SK-N-SH treated with all-trans-retinoic acid at 6 μM for 48 hours (cell line): ENCODE data around the gene CPPED1.

Experiments
- ATAC-seq: fragments of 200-7000 bp; cut with Tn5 transposase; 3 replicates; pipeline ENCODE4 v1.9.1; 2020; ENCODE audit warnings: mild to moderate bottlenecking, moderate library complexity
- BACH2 ChIP-seq: fragments of 250-450 bp; sonication (Bioruptor Pico); IDR thresholded peaks from 2 replicates; pipeline ENCODE4 v1.9.0; 2021; ENCODE audit warnings: mild to moderate bottlenecking, borderline replicate concordance
- CREB5 ChIP-seq: fragments of 250-450 bp; sonication (Bioruptor Pico); IDR thresholded peaks from 2 replicates; pipeline ENCODE4 v1.5.1; 2020; ENCODE audit warnings: low read depth, mild to moderate bottlenecking, moderate library complexity
- CSDC2 ChIP-seq: fragments of 250-450 bp; sonication (Bioruptor Pico); IDR thresholded peaks from 2 replicates; pipeline ENCODE4 v1.5.0; 2020; ENCODE audit warnings: mild to moderate bottlenecking, moderate library complexity
- ESRRG ChIP-seq: fragments of 250-450 bp; sonication (Bioruptor Pico); IDR thresholded peaks from 2 replicates; pipeline ENCODE4 v1.6.1; 2021; ENCODE audit warnings: mild to moderate bottlenecking
- ISL1 ChIP-seq: fragments of 250-450 bp; sonication (Bioruptor Pico); IDR thresholded peaks from 2 replicates; pipeline ENCODE4 v2.1.2; 2022; ENCODE audit warnings: mild to moderate bottlenecking, moderate library complexity
- OSR1 ChIP-seq: fragments of 250-450 bp; sonication (Bioruptor Pico); IDR thresholded peaks from 2 replicates; pipeline ENCODE4 v1.8.0; 2022; ENCODE audit warnings: moderate library complexity, mild to moderate bottlenecking, inconsistent platforms
- PATZ1 ChIP-seq: fragments of 250-450 bp; sonication (Bioruptor Pico); IDR thresholded peaks from 2 replicates; pipeline ENCODE4 v1.8.0; 2020; ENCODE audit warnings: mild to moderate bottlenecking, moderate library complexity, borderline replicate concordance
- PPARA ChIP-seq: fragments of 250-450 bp; sonication (Bioruptor Pico); IDR thresholded peaks from 2 replicates; pipeline ENCODE4 v1.5.0; 2020; ENCODE audit warnings: mild to moderate bottlenecking, borderline replicate concordance
- RARB ChIP-seq: fragments of 250-450 bp; sonication (Bioruptor Pico); IDR thresholded peaks from 2 replicates; pipeline ENCODE4 v1.8.0; 2021; ENCODE audit warnings: mild to moderate bottlenecking, moderate library complexity
- SNAI2 ChIP-seq: fragments of 250-450 bp; sonication (Bioruptor Pico); IDR thresholded peaks from 2 replicates; pipeline ENCODE4 v1.5.0; 2020; ENCODE audit warnings: mild to moderate bottlenecking, moderate library complexity
- TCF4 ChIP-seq: fragments of 250-450 bp; sonication (Bioruptor Pico); IDR thresholded peaks from 2 replicates; pipeline ENCODE4 v1.8.0; 2021; ENCODE audit warnings: mild to moderate bottlenecking, moderate library complexity, borderline replicate concordance
- ZC3H10 ChIP-seq: fragments of 250-450 bp; sonication (Bioruptor Pico); IDR thresholded peaks from 2 replicates; pipeline ENCODE4 v1.5.1; 2021; ENCODE audit warnings: mild to moderate bottlenecking, moderate library complexity
- ZFP30 ChIP-seq: fragments of 450-650 bp; formaldehyde crosslinking; IDR thresholded peaks from 2 replicates; pipeline ENCODE4 v1.5.0; 2022; ENCODE audit warnings: mild to moderate bottlenecking, moderate library complexity
- ZNF565 ChIP-seq: fragments of 450-650 bp; formaldehyde crosslinking; conservative IDR thresholded peaks from 2 replicates; pipeline ENCODE4 v1.5.0; 2020; ENCODE audit warnings: low read depth, mild to moderate bottlenecking, moderate library complexity
- TF ChIP-seq, protein P1 (sequence below): fragments of 250-450 bp; sonication (Bioruptor Pico); IDR thresholded peaks from 2 replicates; pipeline ENCODE4 v1.5.0; 2020; ENCODE audit warnings: mild to moderate bottlenecking, moderate library complexity
- TF ChIP-seq, protein P2 (sequence below): fragments of 250-450 bp; sonication (Bioruptor Pico); IDR thresholded peaks from 2 replicates; pipeline ENCODE4 v1.8.0; 2021; ENCODE audit warnings: low read depth, mild to moderate bottlenecking, moderate library complexity, borderline replicate concordance
- TF ChIP-seq, protein P3 (sequence below): fragments of 250-450 bp; sonication (Bioruptor Pico); IDR thresholded peaks from 2 replicates; pipeline ENCODE4 v1.5.1; 2021; ENCODE audit warnings: mild to moderate bottlenecking, moderate library complexity

CPPED1 gene

GRCh38 chr16:12811441-12812383 lies 8.0 kb upstream of the CPPED1 start:
- no peak for TF ChIP-seq TCF4 (CRISPR knock-in tag)
- no peak for TF ChIP-seq OSR1 (CRISPR knock-in tag)
- TF ChIP-seq, protein P1, sequence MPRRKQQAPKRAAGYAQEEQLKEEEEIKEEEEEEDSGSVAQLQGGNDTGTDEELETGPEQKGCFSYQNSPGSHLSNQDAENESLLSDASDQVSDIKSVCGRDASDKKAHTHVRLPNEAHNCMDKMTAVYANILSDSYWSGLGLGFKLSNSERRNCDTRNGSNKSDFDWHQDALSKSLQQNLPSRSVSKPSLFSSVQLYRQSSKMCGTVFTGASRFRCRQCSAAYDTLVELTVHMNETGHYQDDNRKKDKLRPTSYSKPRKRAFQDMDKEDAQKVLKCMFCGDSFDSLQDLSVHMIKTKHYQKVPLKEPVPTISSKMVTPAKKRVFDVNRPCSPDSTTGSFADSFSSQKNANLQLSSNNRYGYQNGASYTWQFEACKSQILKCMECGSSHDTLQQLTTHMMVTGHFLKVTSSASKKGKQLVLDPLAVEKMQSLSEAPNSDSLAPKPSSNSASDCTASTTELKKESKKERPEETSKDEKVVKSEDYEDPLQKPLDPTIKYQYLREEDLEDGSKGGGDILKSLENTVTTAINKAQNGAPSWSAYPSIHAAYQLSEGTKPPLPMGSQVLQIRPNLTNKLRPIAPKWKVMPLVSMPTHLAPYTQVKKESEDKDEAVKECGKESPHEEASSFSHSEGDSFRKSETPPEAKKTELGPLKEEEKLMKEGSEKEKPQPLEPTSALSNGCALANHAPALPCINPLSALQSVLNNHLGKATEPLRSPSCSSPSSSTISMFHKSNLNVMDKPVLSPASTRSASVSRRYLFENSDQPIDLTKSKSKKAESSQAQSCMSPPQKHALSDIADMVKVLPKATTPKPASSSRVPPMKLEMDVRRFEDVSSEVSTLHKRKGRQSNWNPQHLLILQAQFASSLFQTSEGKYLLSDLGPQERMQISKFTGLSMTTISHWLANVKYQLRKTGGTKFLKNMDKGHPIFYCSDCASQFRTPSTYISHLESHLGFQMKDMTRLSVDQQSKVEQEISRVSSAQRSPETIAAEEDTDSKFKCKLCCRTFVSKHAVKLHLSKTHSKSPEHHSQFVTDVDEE: no peak
- TF ChIP-seq ZNF565 (CRISPR knock-in tag): no peak
- TF ChIP-seq, all 23 proteins: peak for 0
- no peak for ATAC-seq

DNA sequence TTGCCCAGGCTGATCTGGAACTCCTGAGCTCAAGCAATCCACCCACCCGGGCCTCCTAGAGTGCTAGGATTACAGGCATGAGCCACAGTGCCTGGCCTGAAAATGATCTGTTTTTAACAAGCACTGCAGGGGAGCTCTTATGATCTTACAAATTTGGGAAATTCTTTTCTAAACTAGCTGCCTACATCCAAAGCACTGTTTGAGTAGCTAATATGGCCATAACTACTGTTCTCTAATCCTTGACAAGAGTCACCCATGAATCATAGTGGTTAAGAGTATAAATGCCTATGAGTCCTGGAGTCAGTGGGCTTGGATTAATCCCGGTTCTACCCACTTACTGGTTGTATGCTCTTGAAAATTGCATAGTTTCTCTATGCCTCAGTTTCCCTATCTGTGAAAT lies 1.4 kb upstream of the CPPED1 start:
- TF ChIP-seq ZFP30: no peak
- no peak for TF ChIP-seq PPARA (CRISPR knock-in tag)
- TF ChIP-seq ZC3H10 (CRISPR knock-in tag): no peak
- no peak for ATAC-seq

DNA sequence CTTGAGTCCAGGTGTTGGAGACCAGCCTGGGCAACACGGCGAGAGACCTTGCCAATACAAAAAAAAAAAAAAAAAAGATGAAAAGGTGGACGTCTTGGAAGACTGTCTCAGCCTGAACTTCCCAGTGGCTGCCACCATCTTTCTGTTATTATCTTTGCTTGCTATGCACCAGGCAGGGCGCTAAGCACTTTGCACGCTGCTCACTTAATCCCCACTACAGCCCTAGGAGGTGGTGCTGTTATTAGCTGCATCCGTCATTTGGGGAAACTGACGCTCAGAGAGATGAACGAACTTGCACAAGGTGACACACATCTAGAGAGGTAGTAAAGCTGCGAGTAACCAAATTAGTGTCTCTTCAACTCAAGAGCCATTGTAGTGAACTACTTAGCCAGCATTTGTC lies 708 bp upstream of the CPPED1 start:
- TF ChIP-seq ISL1 (no peak), OSR1 (CRISPR knock-in tag) (no peak), ESRRG (no peak), CSDC2 (CRISPR knock-in tag) (no peak), CREB5 (CRISPR knock-in tag) (no peak), ZNF565 (CRISPR knock-in tag) (no peak), SNAI2 (no peak), RARB (no peak), BACH2 (CRISPR knock-in tag) (no peak)
- TF ChIP-seq, protein P1: no peak
- no peak for ATAC-seq

DNA sequence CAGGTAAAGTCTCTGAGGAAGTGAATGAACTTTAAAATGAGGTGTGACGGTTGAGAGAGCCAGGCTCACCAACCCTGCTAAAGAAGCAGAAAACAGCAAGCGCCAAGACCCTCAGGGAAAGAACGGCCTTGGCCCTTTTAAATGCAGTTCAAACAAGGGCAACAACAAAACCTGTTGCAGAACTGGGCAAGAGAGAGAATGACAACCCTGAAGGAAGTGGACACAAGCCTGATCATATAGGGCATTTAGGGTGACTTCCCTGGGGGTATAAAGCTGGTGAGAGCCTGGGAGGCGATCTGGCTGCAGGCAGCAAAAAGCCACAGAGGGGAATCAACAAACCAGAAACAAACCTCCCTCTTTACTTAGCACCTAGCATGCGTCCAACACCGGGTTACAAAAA lies 1.0 kb downstream of the CPPED1 start:
- no peak for ATAC-seq
- TF ChIP-seq, protein P2, sequence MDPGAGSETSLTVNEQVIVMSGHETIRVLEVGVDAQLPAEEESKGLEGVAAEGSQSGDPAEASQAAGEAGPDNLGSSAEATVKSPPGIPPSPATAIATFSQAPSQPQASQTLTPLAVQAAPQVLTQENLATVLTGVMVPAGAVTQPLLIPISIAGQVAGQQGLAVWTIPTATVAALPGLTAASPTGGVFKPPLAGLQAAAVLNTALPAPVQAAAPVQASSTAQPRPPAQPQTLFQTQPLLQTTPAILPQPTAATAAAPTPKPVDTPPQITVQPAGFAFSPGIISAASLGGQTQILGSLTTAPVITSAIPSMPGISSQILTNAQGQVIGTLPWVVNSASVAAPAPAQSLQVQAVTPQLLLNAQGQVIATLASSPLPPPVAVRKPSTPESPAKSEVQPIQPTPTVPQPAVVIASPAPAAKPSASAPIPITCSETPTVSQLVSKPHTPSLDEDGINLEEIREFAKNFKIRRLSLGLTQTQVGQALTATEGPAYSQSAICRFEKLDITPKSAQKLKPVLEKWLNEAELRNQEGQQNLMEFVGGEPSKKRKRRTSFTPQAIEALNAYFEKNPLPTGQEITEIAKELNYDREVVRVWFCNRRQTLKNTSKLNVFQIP (CRISPR knock-in tag): no peak
- TF ChIP-seq CSDC2 (CRISPR knock-in tag) (no peak), PATZ1 (no peak), ZNF565 (CRISPR knock-in tag) (no peak), BACH2 (CRISPR knock-in tag) (no peak), CREB5 (CRISPR knock-in tag) (no peak), ZC3H10 (CRISPR knock-in tag) (no peak), ISL1 (no peak), ZFP30 (no peak)
- TF ChIP-seq, protein P3, sequence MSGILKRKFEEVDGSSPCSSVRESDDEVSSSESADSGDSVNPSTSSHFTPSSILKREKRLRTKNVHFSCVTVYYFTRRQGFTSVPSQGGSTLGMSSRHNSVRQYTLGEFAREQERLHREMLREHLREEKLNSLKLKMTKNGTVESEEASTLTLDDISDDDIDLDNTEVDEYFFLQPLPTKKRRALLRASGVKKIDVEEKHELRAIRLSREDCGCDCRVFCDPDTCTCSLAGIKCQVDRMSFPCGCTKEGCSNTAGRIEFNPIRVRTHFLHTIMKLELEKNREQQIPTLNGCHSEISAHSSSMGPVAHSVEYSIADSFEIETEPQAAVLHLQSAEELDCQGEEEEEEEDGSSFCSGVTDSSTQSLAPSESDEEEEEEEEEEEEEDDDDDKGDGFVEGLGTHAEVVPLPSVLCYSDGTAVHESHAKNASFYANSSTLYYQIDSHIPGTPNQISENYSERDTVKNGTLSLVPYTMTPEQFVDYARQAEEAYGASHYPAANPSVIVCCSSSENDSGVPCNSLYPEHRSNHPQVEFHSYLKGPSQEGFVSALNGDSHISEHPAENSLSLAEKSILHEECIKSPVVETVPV: no peak
- TF ChIP-seq, protein P1: no peak
